HEK293 (cell line): ENCODE measurements around the gene PRSS16.
A peak's percentile ranks its signal among the peaks of the same experiment; 100 is the strongest.

ENCODE experiments used
- KLF10 ChIP-seq: fragments of 450-650 bp; IDR thresholded peaks from 2 replicates; pipeline ENCODE4 v1.5.1; 2018; ENCODE audit warnings: missing biosample characterization, mild to moderate bottlenecking, missing genetic modification characterization
- KLF7 ChIP-seq: fragments of 450-650 bp; formaldehyde crosslinking; IDR thresholded peaks from 2 replicates; pipeline ENCODE4 v1.5.1; 2016; ENCODE audit warnings: missing biosample characterization, missing genetic modification characterization, borderline replicate concordance
- PRDM1 ChIP-seq: fragments of 450-650 bp; formaldehyde crosslinking; IDR thresholded peaks from 2 replicates; pipeline ENCODE4; 2016; ENCODE audit warnings: missing biosample characterization, missing genetic modification characterization
- SALL2 ChIP-seq: fragments of 450-650 bp; formaldehyde crosslinking; IDR thresholded peaks from 2 replicates; pipeline ENCODE4 v1.5.0; 2017; ENCODE audit warnings: missing biosample characterization, mild to moderate bottlenecking, missing genetic modification characterization, borderline replicate concordance
- YY2 ChIP-seq: fragments of 450-650 bp; formaldehyde crosslinking; IDR thresholded peaks from 2 replicates; pipeline ENCODE4 v1.5.1; 2016; ENCODE audit warnings: missing biosample characterization, missing genetic modification characterization
- ZBTB1 ChIP-seq: fragments of 450-650 bp; formaldehyde crosslinking; IDR thresholded peaks from 2 replicates; pipeline ENCODE4 v1.5.1; 2016; ENCODE audit warnings: missing biosample characterization, missing genetic modification characterization
- ZFHX2 ChIP-seq: fragments of 450-650 bp; formaldehyde crosslinking; conservative IDR thresholded peaks from 2 replicates; pipeline ENCODE4 v1.5.1; 2016; ENCODE audit warnings: missing biosample characterization, missing genetic modification characterization
- ZNF114 ChIP-seq: fragments of 450-650 bp; formaldehyde crosslinking; IDR thresholded peaks from 2 replicates; pipeline ENCODE4 v1.5.0; 2017; ENCODE audit warnings: missing biosample characterization, missing genetic modification characterization
- ZNF132 ChIP-seq: fragments of 450-650 bp; formaldehyde crosslinking; IDR thresholded peaks from 2 replicates; pipeline ENCODE4 v1.5.1; 2017; ENCODE audit warnings: missing biosample characterization, missing genetic modification characterization, borderline replicate concordance
- ZNF133 ChIP-seq: fragments of 450-650 bp; formaldehyde crosslinking; IDR thresholded peaks from 2 replicates; pipeline ENCODE4 v1.5.1; 2016; ENCODE audit warnings: missing biosample characterization, missing genetic modification characterization
- ZNF146 ChIP-seq: fragments of 450-650 bp; formaldehyde crosslinking; IDR thresholded peaks from 2 replicates; pipeline ENCODE4 v1.5.1; 2016; ENCODE audit warnings: missing biosample characterization, missing genetic modification characterization
- ZNF148 ChIP-seq: fragments of 450-650 bp; formaldehyde crosslinking; IDR thresholded peaks from 2 replicates; pipeline ENCODE4 v1.5.0; 2017; ENCODE audit warnings: missing biosample characterization, missing genetic modification characterization, borderline replicate concordance
- ZNF202 ChIP-seq: fragments of 450-650 bp; formaldehyde crosslinking; IDR thresholded peaks from 2 replicates; pipeline ENCODE4 v1.5.1; 2016; ENCODE audit warnings: missing biosample characterization, missing genetic modification characterization, borderline replicate concordance
- ZNF292 ChIP-seq: fragments of 450-650 bp; formaldehyde crosslinking; IDR thresholded peaks from 2 replicates; pipeline ENCODE4 v1.5.1; 2016; ENCODE audit warnings: low read depth, missing biosample characterization, missing genetic modification characterization, borderline replicate concordance
- ZNF324 ChIP-seq: fragments of 450-650 bp; formaldehyde crosslinking; IDR thresholded peaks from 2 replicates; pipeline ENCODE4 v1.5.1; 2016; ENCODE audit warnings: missing biosample characterization, missing genetic modification characterization
- ZNF354C ChIP-seq: fragments of 450-650 bp; formaldehyde crosslinking; IDR thresholded peaks from 2 replicates; pipeline ENCODE4 v1.5.1; 2016; ENCODE audit warnings: missing biosample characterization, missing genetic modification characterization, low read depth, borderline replicate concordance
- ZNF404 ChIP-seq: fragments of 450-650 bp; formaldehyde crosslinking; IDR thresholded peaks from 2 replicates; pipeline ENCODE4 v1.5.1; 2017; ENCODE audit warnings: missing biosample characterization, missing genetic modification characterization
- ZNF529 ChIP-seq: fragments of 450-650 bp; formaldehyde crosslinking; IDR thresholded peaks from 2 replicates; pipeline ENCODE4 v1.5.1; 2017; ENCODE audit warnings: missing genetic modification characterization, missing biosample characterization; ENCODE audit not compliant: insufficient replicate concordance
- ZNF548 ChIP-seq: fragments of 450-650 bp; formaldehyde crosslinking; IDR thresholded peaks from 2 replicates; pipeline ENCODE4 v1.5.1; 2016; ENCODE audit warnings: missing biosample characterization, missing genetic modification characterization
- ZNF555 ChIP-seq: fragments of 450-650 bp; formaldehyde crosslinking; conservative IDR thresholded peaks from 2 replicates; pipeline ENCODE4 v1.5.1; 2017; ENCODE audit warnings: missing biosample characterization, mild to moderate bottlenecking, missing genetic modification characterization, inconsistent platforms
- ZNF596 ChIP-seq: fragments of 450-650 bp; IDR thresholded peaks from 2 replicates; pipeline ENCODE4 v1.5.0; 2018; ENCODE audit warnings: missing biosample characterization, mild to moderate bottlenecking, missing genetic modification characterization, moderate library complexity
- ZNF621 ChIP-seq: fragments of 450-650 bp; formaldehyde crosslinking; IDR thresholded peaks from 2 replicates; pipeline ENCODE4 v1.5.1; 2017; ENCODE audit warnings: missing biosample characterization, missing genetic modification characterization
- ZNF624 ChIP-seq: fragments of 450-650 bp; formaldehyde crosslinking; IDR thresholded peaks from 2 replicates; pipeline ENCODE4 v1.5.1; 2017; ENCODE audit warnings: missing biosample characterization, missing genetic modification characterization
- ZNF701 ChIP-seq: fragments of 450-650 bp; formaldehyde crosslinking; IDR thresholded peaks from 2 replicates; pipeline ENCODE4 v1.5.1; 2016; ENCODE audit warnings: missing biosample characterization, missing genetic modification characterization
- TF ChIP-seq, protein P1 (sequence below): fragments of 450-650 bp; formaldehyde crosslinking; IDR thresholded peaks from 2 replicates; pipeline ENCODE4 v1.5.1; 2016; ENCODE audit warnings: missing biosample characterization, missing genetic modification characterization
- TF ChIP-seq, protein P2 (sequence below): fragments of 450-650 bp; formaldehyde crosslinking; IDR thresholded peaks from 2 replicates; pipeline ENCODE4 v1.5.1; 2017; ENCODE audit warnings: missing biosample characterization, missing genetic modification characterization
- TF ChIP-seq, protein P3 (sequence below): fragments of 450-650 bp; formaldehyde crosslinking; IDR thresholded peaks from 2 replicates; pipeline ENCODE4 v1.5.1; 2016; ENCODE audit warnings: missing biosample characterization, missing genetic modification characterization
- TF ChIP-seq, protein P4 (sequence below): fragments of 450-650 bp; formaldehyde crosslinking; conservative IDR thresholded peaks from 2 replicates; pipeline ENCODE4 v1.5.1; 2016; ENCODE audit warnings: low read depth, missing biosample characterization, missing genetic modification characterization

PRSS16 gene

DNA sequence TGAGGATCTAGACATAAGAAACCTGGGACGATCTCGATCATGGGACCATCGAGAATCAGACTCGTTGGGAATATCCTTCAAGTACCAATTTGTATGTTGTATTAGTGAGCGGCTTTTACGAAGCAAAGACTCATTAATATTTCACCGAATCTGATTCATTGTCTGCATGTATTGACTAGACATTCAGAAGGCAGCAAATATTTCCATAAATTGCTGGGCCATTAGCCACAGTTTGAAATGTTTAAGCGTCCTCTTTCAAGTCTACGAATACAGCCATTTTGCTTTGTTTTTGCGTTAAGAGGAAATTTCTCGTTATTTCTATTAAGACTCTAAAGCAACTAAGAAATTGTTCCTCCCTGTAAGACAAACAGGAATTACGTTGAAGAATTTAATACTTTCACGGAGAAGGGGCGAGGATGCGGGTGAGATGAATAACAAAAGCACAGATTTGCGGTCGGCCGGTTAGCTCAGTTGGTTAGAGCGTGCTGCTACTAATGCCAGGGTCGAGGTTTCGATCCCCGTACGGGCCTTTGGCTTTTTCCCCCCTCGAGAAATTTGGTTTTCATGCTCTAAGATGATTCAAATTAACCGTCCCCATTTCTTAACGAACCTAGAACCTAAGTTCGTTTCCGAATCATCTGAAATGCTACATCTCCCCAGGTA lies 46.1 kb downstream of the PRSS16 start (continued):
- TF ChIP-seq, protein P1, sequence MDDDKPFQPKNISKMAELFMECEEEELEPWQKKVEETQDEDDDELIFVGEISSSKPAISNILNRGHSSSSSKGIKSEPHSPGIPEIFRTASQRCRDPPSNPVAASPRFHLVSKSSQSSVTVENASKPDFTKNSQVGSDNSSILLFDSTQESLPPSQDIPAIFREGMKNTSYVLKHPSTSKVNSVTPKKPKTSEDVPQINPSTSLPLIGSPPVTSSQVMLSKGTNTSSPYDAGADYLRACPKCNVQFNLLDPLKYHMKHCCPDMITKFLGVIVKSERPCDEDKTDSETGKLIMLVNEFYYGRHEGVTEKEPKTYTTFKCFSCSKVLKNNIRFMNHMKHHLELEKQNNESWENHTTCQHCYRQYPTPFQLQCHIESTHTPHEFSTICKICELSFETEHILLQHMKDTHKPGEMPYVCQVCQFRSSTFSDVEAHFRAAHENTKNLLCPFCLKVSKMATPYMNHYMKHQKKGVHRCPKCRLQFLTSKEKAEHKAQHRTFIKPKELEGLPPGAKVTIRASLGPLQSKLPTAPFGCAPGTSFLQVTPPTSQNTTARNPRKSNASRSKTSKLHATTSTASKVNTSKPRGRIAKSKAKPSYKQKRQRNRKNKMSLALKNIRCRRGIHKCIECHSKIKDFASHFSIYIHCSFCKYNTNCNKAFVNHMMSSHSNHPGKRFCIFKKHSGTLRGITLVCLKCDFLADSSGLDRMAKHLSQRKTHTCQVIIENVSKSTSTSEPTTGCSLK (tag by site-specific recombination): no peak
- TF ChIP-seq ZNF529 (tag by site-specific recombination) (no peak), ZNF132 (no peak), ZNF555 (no peak), ZNF404 (tag by site-specific recombination) (no peak), ZNF146 (tag by site-specific recombination) (no peak), ZNF148 (tag by site-specific recombination) (no peak), ZNF114 (tag by site-specific recombination) (no peak), ZNF133 (tag by site-specific recombination) (no peak), PRDM1 (tag by site-specific recombination) (no peak), ZNF624 (tag by site-specific recombination) (no peak), ZNF354C (tag by site-specific recombination) (no peak), ZNF292 (tag by site-specific recombination) (no peak), ZFHX2 (tag by site-specific recombination) (no peak), ZNF202 (tag by site-specific recombination) (no peak), ZNF548 (tag by site-specific recombination) (no peak), YY2 (tag by site-specific recombination) (no peak), ZNF324 (tag by site-specific recombination) (no peak), KLF7 (tag by site-specific recombination) (no peak), ZNF701 (tag by site-specific recombination) (no peak), ZNF621 (tag by site-specific recombination) (no peak), ZBTB1 (no peak), KLF10 (0 out of 2 replicates have a peak, but pooled peaks have one; percentile 53), SALL2 (no peak), ZNF596 (no peak)
- TF ChIP-seq, protein P2, sequence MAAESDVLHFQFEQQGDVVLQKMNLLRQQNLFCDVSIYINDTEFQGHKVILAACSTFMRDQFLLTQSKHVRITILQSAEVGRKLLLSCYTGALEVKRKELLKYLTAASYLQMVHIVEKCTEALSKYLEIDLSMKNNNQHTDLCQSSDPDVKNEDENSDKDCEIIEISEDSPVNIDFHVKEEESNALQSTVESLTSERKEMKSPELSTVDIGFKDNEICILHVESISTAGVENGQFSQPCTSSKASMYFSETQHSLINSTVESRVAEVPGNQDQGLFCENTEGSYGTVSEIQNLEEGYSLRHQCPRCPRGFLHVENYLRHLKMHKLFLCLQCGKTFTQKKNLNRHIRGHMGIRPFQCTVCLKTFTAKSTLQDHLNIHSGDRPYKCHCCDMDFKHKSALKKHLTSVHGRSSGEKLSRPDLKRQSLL (tag by site-specific recombination): 0 out of 2 replicates have a peak, but pooled peaks have one; percentile 15
- TF ChIP-seq, protein P3, sequence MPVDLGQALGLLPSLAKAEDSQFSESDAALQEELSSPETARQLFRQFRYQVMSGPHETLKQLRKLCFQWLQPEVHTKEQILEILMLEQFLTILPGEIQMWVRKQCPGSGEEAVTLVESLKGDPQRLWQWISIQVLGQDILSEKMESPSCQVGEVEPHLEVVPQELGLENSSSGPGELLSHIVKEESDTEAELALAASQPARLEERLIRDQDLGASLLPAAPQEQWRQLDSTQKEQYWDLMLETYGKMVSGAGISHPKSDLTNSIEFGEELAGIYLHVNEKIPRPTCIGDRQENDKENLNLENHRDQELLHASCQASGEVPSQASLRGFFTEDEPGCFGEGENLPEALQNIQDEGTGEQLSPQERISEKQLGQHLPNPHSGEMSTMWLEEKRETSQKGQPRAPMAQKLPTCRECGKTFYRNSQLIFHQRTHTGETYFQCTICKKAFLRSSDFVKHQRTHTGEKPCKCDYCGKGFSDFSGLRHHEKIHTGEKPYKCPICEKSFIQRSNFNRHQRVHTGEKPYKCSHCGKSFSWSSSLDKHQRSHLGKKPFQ (tag by site-specific recombination): no peak
- TF ChIP-seq, protein P4, sequence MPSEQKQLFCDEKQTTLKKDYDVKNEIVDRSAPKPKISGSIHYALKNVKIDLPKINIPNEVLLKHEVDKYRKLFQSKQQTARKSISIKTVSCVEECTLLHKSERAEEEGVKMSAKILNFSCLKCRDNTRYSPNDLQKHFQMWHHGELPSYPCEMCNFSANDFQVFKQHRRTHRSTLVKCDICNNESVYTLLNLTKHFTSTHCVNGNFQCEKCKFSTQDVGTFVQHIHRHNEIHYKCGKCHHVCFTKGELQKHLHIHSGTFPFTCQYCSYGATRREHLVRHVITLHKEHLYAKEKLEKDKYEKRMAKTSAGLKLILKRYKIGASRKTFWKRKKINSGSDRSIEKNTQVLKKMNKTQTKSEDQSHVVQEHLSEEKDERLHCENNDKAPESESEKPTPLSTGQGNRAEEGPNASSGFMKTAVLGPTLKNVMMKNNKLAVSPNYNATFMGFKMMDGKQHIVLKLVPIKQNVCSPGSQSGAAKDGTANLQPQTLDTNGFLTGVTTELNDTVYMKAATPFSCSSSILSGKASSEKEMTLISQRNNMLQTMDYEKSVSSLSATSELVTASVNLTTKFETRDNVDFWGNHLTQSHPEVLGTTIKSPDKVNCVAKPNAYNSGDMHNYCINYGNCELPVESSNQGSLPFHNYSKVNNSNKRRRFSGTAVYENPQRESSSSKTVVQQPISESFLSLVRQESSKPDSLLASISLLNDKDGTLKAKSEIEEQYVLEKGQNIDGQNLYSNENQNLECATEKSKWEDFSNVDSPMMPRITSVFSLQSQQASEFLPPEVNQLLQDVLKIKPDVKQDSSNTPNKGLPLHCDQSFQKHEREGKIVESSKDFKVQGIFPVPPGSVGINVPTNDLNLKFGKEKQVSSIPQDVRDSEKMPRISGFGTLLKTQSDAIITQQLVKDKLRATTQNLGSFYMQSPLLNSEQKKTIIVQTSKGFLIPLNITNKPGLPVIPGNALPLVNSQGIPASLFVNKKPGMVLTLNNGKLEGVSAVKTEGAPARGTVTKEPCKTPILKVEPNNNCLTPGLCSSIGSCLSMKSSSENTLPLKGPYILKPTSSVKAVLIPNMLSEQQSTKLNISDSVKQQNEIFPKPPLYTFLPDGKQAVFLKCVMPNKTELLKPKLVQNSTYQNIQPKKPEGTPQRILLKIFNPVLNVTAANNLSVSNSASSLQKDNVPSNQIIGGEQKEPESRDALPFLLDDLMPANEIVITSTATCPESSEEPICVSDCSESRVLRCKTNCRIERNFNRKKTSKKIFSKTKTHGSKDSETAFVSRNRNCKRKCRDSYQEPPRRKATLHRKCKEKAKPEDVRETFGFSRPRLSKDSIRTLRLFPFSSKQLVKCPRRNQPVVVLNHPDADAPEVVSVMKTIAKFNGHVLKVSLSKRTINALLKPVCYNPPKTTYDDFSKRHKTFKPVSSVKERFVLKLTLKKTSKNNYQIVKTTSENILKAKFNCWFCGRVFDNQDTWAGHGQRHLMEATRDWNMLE (tag by site-specific recombination): peak; percentile 22; the same call in 1 of the 2 replicates
